Measurements from ENCODE around the gene BMPR1B. TPM values are rescaled to one million over a fixed set of nuclear protein-coding genes. Genes with fewer than 3 reads are reported as not detected.

The BMPR1B gene
- total and polyA plus RNA-seq, 2 of the 4 experiments (the other 2 are of a cell fraction) = 0.24 to 0.90 TPM

GRCh38 chr4:94889946-94890345 lies 132.2 kb downstream of the BMPR1B start:
- H4K20me1 ChIP-seq (ENCODE audit: insufficient read depth, low read length) = no peaks in the 10 kb centered on the region
- CTCF ChIA-PET = interaction anchor here (0.9 to 1.0 kb wide), 2 partner anchors 11 to 19 kb away, joined by 3 read pairs; no protein-coding TSS in a partner anchor
- intact Hi-C loops (cut with micrococcal nuclease) (no loop called here), dilution Hi-C loops (cut with HindIII; ENCODE audit: low sequenced_read_pairs, unreplicated experiment) (no loop called here), in situ Hi-C loops (cut with MboI; ENCODE audit: low sequenced_read_pairs) (no loop called here)
- H3K23ac ChIP-seq (ENCODE audit: low read depth, low read length) = no peak overlapping the region
- H3K4me2 ChIP-seq (ENCODE audit: low read depth, low read length) = peak overlapping the region; percentile 64
- POLR2A ChIA-PET (ENCODE audit: unreplicated experiment) = no interaction called here
- H3K9ac ChIP-seq (ENCODE audit: low read depth, low read length) = no peak overlapping the region
- 0 out of 2 replicates have a peak overlapping the region, but pooled peaks have one; percentile 49 for H4K91ac ChIP-seq (ENCODE audit: insufficient read depth, low read depth, low read length)
- 20% methylated on average over 1 of the region's 3 CpGs; no CpG with 5 or more reads in 1 of the 2 experiments for WGBS, 2 experiments (ENCODE audit: extremely low coverage in 2 of 2, insufficient read length in 1 of 2)
- H2BK15ac ChIP-seq (ENCODE audit: low read depth, low read length) = no peak overlapping the region
- H3K4me3 ChIP-seq (ENCODE audit: insufficient read depth, low read depth, low read length) = no peak overlapping the region
- no peak overlapping the region for H3K56ac ChIP-seq (ENCODE audit: extremely low read depth, insufficient read depth, low read length)
- peak; percentile 73 for DNase-seq
- peak overlapping the region; percentile 56; the same call in 1 of the 2 replicates for H2BK20ac ChIP-seq (ENCODE audit: low read depth, low read length)
- H3K36me3 ChIP-seq (ENCODE audit: control insufficient read depth, insufficient read depth, low read length) = no peaks in the 10 kb centered on the region
- H3K4ac ChIP-seq (ENCODE audit: low read depth, low read length) = peak overlapping the region; percentile 40; the same call in 1 of the 2 replicates
- no peak overlapping the region for H2AFZ ChIP-seq (replicated peaks; ENCODE audit: low read length, poor library complexity)
- H3K4me1 ChIP-seq (ENCODE audit: control insufficient read depth, insufficient read depth, low read length) = peaks cover 2% of the 10 kb centered on the region
- H2BK5ac ChIP-seq (ENCODE audit: low read depth, low read length, poor library complexity, severe bottlenecking) = peak overlapping the region; percentile 56
- H3K27ac ChIP-seq (ENCODE audit: insufficient read depth, low read length) = no peak overlapping the region; the same call in 1 of the 2 replicates
- peaks cover under 1% of the 10 kb centered on the region; the same call in 1 of the 2 replicates for H3K9me1 ChIP-seq (ENCODE audit: insufficient read depth, low read length)
- peaks cover 3% of the 10 kb centered on the region for H3K9me3 ChIP-seq (ENCODE audit: control insufficient read depth, insufficient read depth, low read length)
- no peaks in the 10 kb centered on the region for H3K27me3 ChIP-seq (ENCODE audit: control insufficient read depth, insufficient read depth, low read length)
- H2AK9ac ChIP-seq (replicated peaks; ENCODE audit: low read depth, low read length, poor library complexity) = no peak overlapping the region
- H3K18ac ChIP-seq (ENCODE audit: low read depth, low read length) = peak overlapping the region; percentile 42; the same call in 1 of the 2 replicates
- ATAC-seq (ENCODE audit: low read depth) = peak; percentile 63
- H2BK120ac ChIP-seq (ENCODE audit: low read depth, low read length) = peak overlapping the region; percentile 46; the same call in 1 of the 2 replicates
- BruUV-seq (replicated peaks) = no TSS peak
- H4K5ac ChIP-seq (ENCODE audit: low read depth, low read length) = no peak overlapping the region; the same call in 1 of the 2 replicates
- TF ChIP-seq CEBPB (IDR thresholded peaks at IDR 0.05; ENCODE audit: low read depth, low read length) (no peak), RCOR1 (IDR thresholded peaks at IDR 0.05; ENCODE audit: insufficient replicate concordance, low read length) (no peak), POLR2A (IDR thresholded peaks at IDR 0.05; ENCODE audit: low read depth, low read length) (no peak), CHD1 (IDR thresholded peaks at IDR 0.05; ENCODE audit: low read depth, low read length) (no peak), RFX5 (IDR thresholded peaks at IDR 0.05; ENCODE audit: low read depth, low read length) (no peak), BHLHE40 (IDR thresholded peaks at IDR 0.05; ENCODE audit: low read depth, low read length) (no peak), MXI1 (IDR thresholded peaks at IDR 0.05; ENCODE audit: borderline replicate concordance, low read depth, low read length) (no peak), MAZ (IDR thresholded peaks at IDR 0.05; ENCODE audit: borderline replicate concordance, low read depth, low read length) (no peak), FOS (IDR thresholded peaks at IDR 0.05; ENCODE audit: low read depth, low read length) (no peak)
- TF ChIP-seq, protein P1, sequence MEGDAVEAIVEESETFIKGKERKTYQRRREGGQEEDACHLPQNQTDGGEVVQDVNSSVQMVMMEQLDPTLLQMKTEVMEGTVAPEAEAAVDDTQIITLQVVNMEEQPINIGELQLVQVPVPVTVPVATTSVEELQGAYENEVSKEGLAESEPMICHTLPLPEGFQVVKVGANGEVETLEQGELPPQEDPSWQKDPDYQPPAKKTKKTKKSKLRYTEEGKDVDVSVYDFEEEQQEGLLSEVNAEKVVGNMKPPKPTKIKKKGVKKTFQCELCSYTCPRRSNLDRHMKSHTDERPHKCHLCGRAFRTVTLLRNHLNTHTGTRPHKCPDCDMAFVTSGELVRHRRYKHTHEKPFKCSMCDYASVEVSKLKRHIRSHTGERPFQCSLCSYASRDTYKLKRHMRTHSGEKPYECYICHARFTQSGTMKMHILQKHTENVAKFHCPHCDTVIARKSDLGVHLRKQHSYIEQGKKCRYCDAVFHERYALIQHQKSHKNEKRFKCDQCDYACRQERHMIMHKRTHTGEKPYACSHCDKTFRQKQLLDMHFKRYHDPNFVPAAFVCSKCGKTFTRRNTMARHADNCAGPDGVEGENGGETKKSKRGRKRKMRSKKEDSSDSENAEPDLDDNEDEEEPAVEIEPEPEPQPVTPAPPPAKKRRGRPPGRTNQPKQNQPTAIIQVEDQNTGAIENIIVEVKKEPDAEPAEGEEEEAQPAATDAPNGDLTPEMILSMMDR (conservative IDR thresholded peaks at IDR 0.05; ENCODE audit: low read depth, low read length) = no peak
- TF ChIP-seq, protein P2, sequence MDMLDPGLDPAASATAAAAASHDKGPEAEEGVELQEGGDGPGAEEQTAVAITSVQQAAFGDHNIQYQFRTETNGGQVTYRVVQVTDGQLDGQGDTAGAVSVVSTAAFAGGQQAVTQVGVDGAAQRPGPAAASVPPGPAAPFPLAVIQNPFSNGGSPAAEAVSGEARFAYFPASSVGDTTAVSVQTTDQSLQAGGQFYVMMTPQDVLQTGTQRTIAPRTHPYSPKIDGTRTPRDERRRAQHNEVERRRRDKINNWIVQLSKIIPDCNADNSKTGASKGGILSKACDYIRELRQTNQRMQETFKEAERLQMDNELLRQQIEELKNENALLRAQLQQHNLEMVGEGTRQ (IDR thresholded peaks at IDR 0.05; ENCODE audit: low read depth, low read length) = no peak
- no peak overlapping the region for H2AK5ac ChIP-seq (ENCODE audit: low read depth, low read length)
- no peak overlapping the region for H4K8ac ChIP-seq (ENCODE audit: low read depth in 2 of 2, low read length in 2 of 2)
- H3K14ac ChIP-seq (replicated peaks; ENCODE audit: low read depth, low read length) = no peak overlapping the region; the same call in 1 of the 2 replicates
- no peaks in the 10 kb centered on the region for H3K79me1 ChIP-seq (ENCODE audit: low read depth in 1 of 2, low read length in 2 of 2)

Data from IMR-90 (cell line).